ENCODE results near the gene LRRC8D. TPM values are rescaled to one million over a fixed set of nuclear protein-coding genes. Genes with fewer than 3 reads are reported as not detected.

LRRC8D gene
- total RNA-seq, 2 donors from 2014 or later = 7.6 to 13.0 TPM

DNA sequence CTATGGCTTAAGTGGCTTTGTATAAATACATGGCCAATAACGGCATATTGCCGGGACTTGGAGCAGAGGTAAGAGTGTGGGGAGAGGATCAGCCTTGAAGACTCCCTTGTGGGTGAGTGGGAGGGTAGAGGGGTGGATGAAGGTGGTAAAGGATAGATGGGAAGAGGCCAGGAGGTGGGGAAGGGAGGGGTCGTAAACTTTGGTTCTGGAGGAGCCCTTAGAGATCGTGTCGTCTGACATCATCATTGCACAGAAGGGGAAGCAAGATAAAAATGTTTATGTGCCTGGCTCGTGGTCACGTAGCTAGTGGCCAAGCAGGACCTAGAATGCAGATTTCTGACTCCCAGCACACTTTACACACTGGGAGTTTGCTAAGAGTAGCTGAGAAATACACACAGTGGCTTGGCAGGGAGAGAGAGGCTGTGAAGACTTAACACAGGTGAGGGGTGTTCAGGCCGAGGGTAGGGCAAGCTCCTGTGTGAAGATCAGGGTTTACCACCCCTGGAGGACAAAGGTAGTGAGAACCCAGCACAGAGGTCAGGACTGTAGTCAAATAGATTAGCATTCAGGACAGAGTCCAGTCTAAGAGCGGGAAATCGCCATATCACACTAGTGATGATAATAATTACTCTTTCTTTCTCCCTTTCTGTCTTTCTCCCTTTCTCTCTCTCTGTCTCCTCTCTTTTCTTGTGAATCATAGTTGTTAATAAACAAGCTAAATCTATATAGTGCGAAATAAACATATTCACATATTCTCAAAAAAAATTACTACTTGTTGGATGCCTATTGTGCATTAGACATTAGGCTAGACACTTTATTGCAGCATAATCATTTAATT, 75.5 kb downstream of the LRRC8D start:
- no peak for ATAC-seq
- Histone ChIP-seq H3K4me1 (no peaks in the 10 kb centered on the region), H3K4me3 (no peak overlapping the region), H3K36me3 (replicated peaks in 1 of 2; ENCODE audit: insufficient read depth in 1 of 2, low read depth in 2 of 2) (no peaks in the 10 kb centered on the region), H3K27me3 (no peaks in the 10 kb centered on the region), H3K27ac (no peak overlapping the region), H3K9me3 (no peaks in the 10 kb centered on the region)
- intact Hi-C loops (cut with DNase I) = no loop called here
- no peak for TF ChIP-seq POLR2A (IDR thresholded peaks at IDR 0.05)
- TF ChIP-seq, protein P1, sequence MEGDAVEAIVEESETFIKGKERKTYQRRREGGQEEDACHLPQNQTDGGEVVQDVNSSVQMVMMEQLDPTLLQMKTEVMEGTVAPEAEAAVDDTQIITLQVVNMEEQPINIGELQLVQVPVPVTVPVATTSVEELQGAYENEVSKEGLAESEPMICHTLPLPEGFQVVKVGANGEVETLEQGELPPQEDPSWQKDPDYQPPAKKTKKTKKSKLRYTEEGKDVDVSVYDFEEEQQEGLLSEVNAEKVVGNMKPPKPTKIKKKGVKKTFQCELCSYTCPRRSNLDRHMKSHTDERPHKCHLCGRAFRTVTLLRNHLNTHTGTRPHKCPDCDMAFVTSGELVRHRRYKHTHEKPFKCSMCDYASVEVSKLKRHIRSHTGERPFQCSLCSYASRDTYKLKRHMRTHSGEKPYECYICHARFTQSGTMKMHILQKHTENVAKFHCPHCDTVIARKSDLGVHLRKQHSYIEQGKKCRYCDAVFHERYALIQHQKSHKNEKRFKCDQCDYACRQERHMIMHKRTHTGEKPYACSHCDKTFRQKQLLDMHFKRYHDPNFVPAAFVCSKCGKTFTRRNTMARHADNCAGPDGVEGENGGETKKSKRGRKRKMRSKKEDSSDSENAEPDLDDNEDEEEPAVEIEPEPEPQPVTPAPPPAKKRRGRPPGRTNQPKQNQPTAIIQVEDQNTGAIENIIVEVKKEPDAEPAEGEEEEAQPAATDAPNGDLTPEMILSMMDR (IDR thresholded peaks at IDR 0.05) = no peak
- no peak for DNase-seq
- WGBS, 2 donors = 72 to 73% methylated on average over 11 of the region's 11 CpGs

- ATAC-seq (no peak), DNase-seq (no peak)
- H3K27ac ChIP-seq = no peak overlapping the region
- H3K36me3 ChIP-seq (replicated peaks in 1 of 2; ENCODE audit: insufficient read depth in 1 of 2, low read depth in 2 of 2) = no peaks in the 10 kb centered on the region
- TF ChIP-seq, protein P1 (IDR thresholded peaks at IDR 0.05) = no peak
- no peak for TF ChIP-seq POLR2A (IDR thresholded peaks at IDR 0.05)
- no peaks in the 10 kb centered on the region for H3K27me3 ChIP-seq
- no peaks in the 10 kb centered on the region for H3K9me3 ChIP-seq
- WGBS, 2 donors = 90 to 94% methylated on average over 8 of the region's 8 CpGs
- H3K4me3 ChIP-seq = no peak overlapping the region
- H3K4me1 ChIP-seq = no peaks in the 10 kb centered on the region
- intact Hi-C loops (cut with DNase I) = no loop called here
Measured at GRCh38 chr1:89897347-89898133, 76.7 kb downstream of the LRRC8D start.

DNA sequence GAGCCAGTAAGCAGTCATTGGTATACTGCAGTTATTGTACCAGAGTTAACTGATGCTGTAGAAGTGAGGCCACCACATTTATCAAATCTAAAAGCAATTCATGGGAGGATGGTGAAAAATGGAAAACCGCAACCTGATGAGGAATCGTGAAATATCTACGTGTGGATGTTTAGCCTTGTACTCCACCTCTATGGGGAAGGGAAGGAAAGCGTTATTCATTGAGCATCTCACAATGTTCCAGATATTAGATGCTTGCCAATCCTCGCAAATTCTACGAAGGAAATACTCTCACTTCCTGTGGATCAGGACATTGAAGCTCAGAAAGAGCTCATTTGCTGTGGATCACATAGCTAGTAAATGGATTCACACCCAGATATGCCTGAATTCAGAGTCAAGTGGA, 77.3 kb downstream of the LRRC8D start:
- no peaks in the 10 kb centered on the region for H3K9me3 ChIP-seq
- no peak overlapping the region for H3K27ac ChIP-seq
- intact Hi-C loops (cut with DNase I) = no loop called here
- peaks cover 4% of the 10 kb centered on the region for H3K4me1 ChIP-seq
- TF ChIP-seq, protein P1 (IDR thresholded peaks at IDR 0.05) = no peak
- TF ChIP-seq POLR2A (IDR thresholded peaks at IDR 0.05) = no peak
- no peak overlapping the region for H3K4me3 ChIP-seq
- no peaks in the 10 kb centered on the region for H3K36me3 ChIP-seq (replicated peaks in 1 of 2; ENCODE audit: insufficient read depth in 1 of 2, low read depth in 2 of 2)
- ATAC-seq = no peak
- no peaks in the 10 kb centered on the region for H3K27me3 ChIP-seq
- WGBS, 2 donors = 86 to 88% methylated on average over 6 of the region's 6 CpGs
- DNase-seq = no peak

DNA sequence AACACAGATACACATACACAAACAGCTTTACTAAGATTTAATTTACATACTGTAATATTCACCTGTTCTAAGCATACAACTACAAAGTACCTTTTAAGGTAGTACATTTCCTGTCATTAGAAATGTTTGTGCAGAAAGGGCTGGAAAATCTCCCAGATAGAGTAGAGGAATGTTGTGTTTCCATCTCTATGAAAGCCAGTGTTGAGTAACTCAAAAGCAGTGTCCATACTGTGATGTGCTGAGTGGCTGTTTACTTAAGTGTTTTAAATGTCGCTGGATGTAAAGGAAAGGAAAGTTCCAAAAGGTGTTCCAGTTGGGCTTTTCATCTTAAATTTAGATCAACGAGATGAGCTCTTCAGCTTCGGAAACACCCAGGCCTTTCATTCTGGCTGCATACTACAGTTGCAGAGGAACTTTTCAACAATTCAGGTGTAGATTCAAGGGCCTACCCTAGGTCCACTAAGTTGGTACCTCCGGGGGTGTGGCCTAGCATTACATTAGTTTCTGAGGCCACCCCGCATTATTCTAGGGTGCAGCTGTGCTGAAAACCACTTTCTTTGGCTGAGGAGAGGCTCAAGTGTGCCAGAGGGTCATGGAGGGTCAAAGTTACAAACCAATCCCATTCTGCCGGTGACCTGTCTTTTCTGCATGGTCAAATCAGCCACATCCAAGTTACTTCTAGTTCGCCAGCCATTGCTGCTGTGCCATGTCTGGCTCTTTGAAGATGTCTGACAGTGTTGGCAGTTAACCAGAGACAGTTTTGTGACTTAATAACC, 78.1 kb downstream of the LRRC8D start:
- Histone ChIP-seq H3K27ac (no peak overlapping the region), H3K27me3 (no peaks in the 10 kb centered on the region), H3K36me3 (replicated peaks in 1 of 2; ENCODE audit: insufficient read depth in 1 of 2, low read depth in 2 of 2) (no peaks in the 10 kb centered on the region), H3K9me3 (no peaks in the 10 kb centered on the region), H3K4me1 (peaks cover 5% of the 10 kb centered on the region), H3K4me3 (no peak overlapping the region)
- intact Hi-C loops (cut with DNase I) = no loop called here
- DNase-seq = no peak
- no peak for ATAC-seq
- 95 to 97% methylated on average over 6 to 7 of the region's 7 CpGs for WGBS, 2 donors
- TF ChIP-seq POLR2A (IDR thresholded peaks at IDR 0.05) = no peak

GRCh38 chr1:89900323-89900722, 79.5 kb downstream of the LRRC8D start:
- 85 to 92% methylated on average over 2 of the region's 2 CpGs for WGBS, 2 donors
- intact Hi-C loops (cut with DNase I) = no loop called here
- H3K4me3 ChIP-seq = no peak overlapping the region
- no peaks in the 10 kb centered on the region for H3K27me3 ChIP-seq
- no peak for ATAC-seq
- H3K36me3 ChIP-seq (replicated peaks in 1 of 2; ENCODE audit: insufficient read depth in 1 of 2, low read depth in 2 of 2) = no peaks in the 10 kb centered on the region
- H3K9me3 ChIP-seq = no peaks in the 10 kb centered on the region
- peaks cover 5% of the 10 kb centered on the region for H3K4me1 ChIP-seq
- DNase-seq = no peak
- TF ChIP-seq, protein P1 (IDR thresholded peaks at IDR 0.05) = no peak
- TF ChIP-seq POLR2A (IDR thresholded peaks at IDR 0.05) = no peak
- no peak overlapping the region for H3K27ac ChIP-seq
